ENCODE results near the gene UBR3.

DNA sequence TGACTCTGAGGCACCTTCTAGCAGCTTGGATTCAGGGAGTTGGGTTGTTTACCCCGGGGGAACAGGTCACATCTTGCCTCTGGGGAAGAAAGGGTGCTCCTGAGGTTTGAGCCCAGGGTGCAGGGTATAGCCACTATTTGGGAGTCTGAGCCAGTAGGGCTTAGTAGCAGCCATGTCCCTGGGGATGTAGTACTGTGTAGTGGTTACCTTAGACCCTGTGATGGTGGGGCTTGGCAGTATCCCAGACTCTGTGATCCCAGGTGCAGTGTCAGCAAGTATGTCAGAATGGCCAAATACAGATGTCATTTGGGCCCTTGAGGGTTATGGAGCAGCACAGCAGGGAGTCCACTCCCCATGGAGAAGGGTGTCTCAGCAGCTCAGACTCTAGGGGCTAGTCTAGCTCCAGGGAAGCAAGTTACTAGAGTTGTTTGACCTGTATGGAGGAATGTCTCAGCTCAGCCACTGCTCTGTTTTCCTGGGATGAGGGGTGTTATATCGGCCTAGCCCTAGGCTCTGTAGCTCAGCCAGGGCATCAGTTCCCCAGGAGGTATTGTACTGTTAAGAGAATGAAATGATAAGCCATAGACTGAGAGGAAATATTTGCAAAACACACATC, 151.3 kb downstream of the UBR3 start:
- no peak for TF ChIP-seq EZH2 (optimal IDR thresholded peaks at IDR 0.05; ENCODE audit: low read depth, low read length)
- TF ChIP-seq EZH2phosphoT487 (IDR thresholded peaks at IDR 0.05; ENCODE audit: low read length) = no peak
- TF ChIP-seq, protein P1, sequence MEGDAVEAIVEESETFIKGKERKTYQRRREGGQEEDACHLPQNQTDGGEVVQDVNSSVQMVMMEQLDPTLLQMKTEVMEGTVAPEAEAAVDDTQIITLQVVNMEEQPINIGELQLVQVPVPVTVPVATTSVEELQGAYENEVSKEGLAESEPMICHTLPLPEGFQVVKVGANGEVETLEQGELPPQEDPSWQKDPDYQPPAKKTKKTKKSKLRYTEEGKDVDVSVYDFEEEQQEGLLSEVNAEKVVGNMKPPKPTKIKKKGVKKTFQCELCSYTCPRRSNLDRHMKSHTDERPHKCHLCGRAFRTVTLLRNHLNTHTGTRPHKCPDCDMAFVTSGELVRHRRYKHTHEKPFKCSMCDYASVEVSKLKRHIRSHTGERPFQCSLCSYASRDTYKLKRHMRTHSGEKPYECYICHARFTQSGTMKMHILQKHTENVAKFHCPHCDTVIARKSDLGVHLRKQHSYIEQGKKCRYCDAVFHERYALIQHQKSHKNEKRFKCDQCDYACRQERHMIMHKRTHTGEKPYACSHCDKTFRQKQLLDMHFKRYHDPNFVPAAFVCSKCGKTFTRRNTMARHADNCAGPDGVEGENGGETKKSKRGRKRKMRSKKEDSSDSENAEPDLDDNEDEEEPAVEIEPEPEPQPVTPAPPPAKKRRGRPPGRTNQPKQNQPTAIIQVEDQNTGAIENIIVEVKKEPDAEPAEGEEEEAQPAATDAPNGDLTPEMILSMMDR (IDR thresholded peaks at IDR 0.05; ENCODE audit: low read length) = no peak

Data from MM.1S (cell line).